ENCODE measurements around the gene CEP43. TPM values are rescaled to one million over a fixed set of nuclear protein-coding genes. Genes with fewer than 3 reads are reported as not detected.

CEP43 gene
- polyA plus RNA-seq, 2 of the 4 experiments (the other 2 are of a cell fraction) = 12.1 to 19.6 TPM

GRCh38 chr6:167047554-167047953, 48.4 kb downstream of the CEP43 start:
- no peak for DNase-seq (ENCODE audit: low read depth in 1 of 2, low spot score in 1 of 2)
- ChIA-PET POLR2A (no interaction called here), CTCF (interaction anchor here (0.7 kb wide), 1 partner anchor 51 kb away, joined by 3 read pairs; no protein-coding TSS in a partner anchor)
- Histone ChIP-seq H3K27ac (no peak overlapping the region), H3K9me3 (no peaks in the 10 kb centered on the region), H3K4me2 (no peak overlapping the region), H3K4me1 (no peaks in the 10 kb centered on the region), H3K4me3 (no peak overlapping the region)
- no peak for ATAC-seq
- 92% methylated on average over 10 of the region's 10 CpGs for WGBS (ENCODE audit: missing lambda C conversion rate)
- FAIRE-seq = no peak
- TF ChIP-seq GATA3 (IDR thresholded peaks at IDR 0.05; ENCODE audit: borderline replicate concordance) (no peak), JUN (IDR thresholded peaks at IDR 0.05) (no peak), RAD21 (conservative IDR thresholded peaks at IDR 0.05 in 1 of 2, IDR thresholded peaks at IDR 0.05 in 1 of 2) (no peak), HOXB13 (CRISPR knock-in tag; IDR thresholded peaks at IDR 0.05; ENCODE audit: low read depth) (no peak), TP53 (CRISPR knock-in tag; IDR thresholded peaks at IDR 0.05) (no peak)

Small RNA genes lying within 50 kb of the gene (small RNA-seq; reads per million reads assigned to genes)
- gene MIR3939 = 0 to 7.4 (median 2.0) reads per million in 6 experiments

Other genes starting within 250 kb of the CEP43 start
- 10.6 and 11.2 TPM in 2 replicates for gene RNASET2, start 42.8 kb upstream of the CEP43 start, polyA plus RNA-seq (2011; rRNA removed)
- 9.3 to 10.5 TPM (median 10.4 TPM) in 3 replicates for gene RNASET2, start 42.8 kb upstream of the CEP43 start, polyA plus RNA-seq (2017; fragmentation: RNase III; extraction: RNeasy Plus Mini Kit Qiagen cat#74134 plus additional on column Dnase treatment)
- gene CCR6, start 123.7 kb downstream of the CEP43 start, polyA plus RNA-seq (2011; rRNA removed) = 0.01 TPM in 1 of 2 replicates, not detected in the other
- gene CCR6, start 123.7 kb downstream of the CEP43 start, polyA plus RNA-seq (2017; fragmentation: RNase III; extraction: RNeasy Plus Mini Kit Qiagen cat#74134 plus additional on column Dnase treatment) = not detected in 3 replicates
- not detected in 2 replicates for gene GPR31, start 158.6 kb downstream of the CEP43 start, polyA plus RNA-seq (2011; rRNA removed)
- gene GPR31, start 158.6 kb downstream of the CEP43 start, polyA plus RNA-seq (2017; fragmentation: RNase III; extraction: RNeasy Plus Mini Kit Qiagen cat#74134 plus additional on column Dnase treatment) = not detected in 3 replicates

Measured in A549 (cell line).